Measurements from ENCODE around the gene SNIP1. TPM values are rescaled to one million over a fixed set of nuclear protein-coding genes. Genes with fewer than 3 reads are reported as not detected.

SNIP1 gene
- total RNA-seq, 1 donor: 14.1 TPM

- H2AFZ ChIP-seq (ENCODE audit: low read length): no peak overlapping the region
- H3K36me3 ChIP-seq (ENCODE audit: insufficient read depth, low read length): peaks cover 19% of the 10 kb centered on the region
- peaks cover 10% of the 10 kb centered on the region for H3K4me1 ChIP-seq (ENCODE audit: insufficient read depth, low read length)
- H3K79me2 ChIP-seq (ENCODE audit: insufficient read depth, low read length): peaks cover 12% of the 10 kb centered on the region
- no peak overlapping the region for H3K4me2 ChIP-seq (ENCODE audit: insufficient read depth, low read length)
- no peak overlapping the region for H3K4me3 ChIP-seq (ENCODE audit: insufficient read depth, low read length)
- H4K20me1 ChIP-seq (ENCODE audit: insufficient read depth, low read length): peaks cover 11% of the 10 kb centered on the region
- TF ChIP-seq CTCF (IDR thresholded peaks at IDR 0.05; ENCODE audit: extremely low read depth, low read depth, low read length): no peak
- H3K27me3 ChIP-seq (ENCODE audit: insufficient read depth, low read length): no peaks in the 10 kb centered on the region
- H3K27ac ChIP-seq (ENCODE audit: low read depth, low read length): no peak overlapping the region
- DNase-seq (ENCODE audit: insufficient read length, low spot score, missing footprints): no peak
- H3K9me3 ChIP-seq (ENCODE audit: low read depth, low read length): no peaks in the 10 kb centered on the region
Measured at GRCh38 chr1:37495875-37496274, 58.2 kb downstream of the SNIP1 start.

- H3K4me2 ChIP-seq (ENCODE audit: insufficient read depth, low read length): no peak overlapping the region
- H3K79me2 ChIP-seq (ENCODE audit: insufficient read depth, low read length): peaks cover 7% of the 10 kb centered on the region
- TF ChIP-seq CTCF (IDR thresholded peaks at IDR 0.05; ENCODE audit: extremely low read depth, low read depth, low read length): no peak
- H4K20me1 ChIP-seq (ENCODE audit: insufficient read depth, low read length): no peaks in the 10 kb centered on the region
- H3K4me1 ChIP-seq (ENCODE audit: insufficient read depth, low read length): no peaks in the 10 kb centered on the region
- no peak overlapping the region for H2AFZ ChIP-seq (ENCODE audit: low read length)
- no peak overlapping the region for H3K27ac ChIP-seq (ENCODE audit: low read depth, low read length)
- no peak overlapping the region for H3K4me3 ChIP-seq (ENCODE audit: insufficient read depth, low read length)
- no peaks in the 10 kb centered on the region for H3K9me3 ChIP-seq (ENCODE audit: low read depth, low read length)
- H3K36me3 ChIP-seq (ENCODE audit: insufficient read depth, low read length): peaks cover 29% of the 10 kb centered on the region
- no peak for DNase-seq (ENCODE audit: insufficient read length, low spot score, missing footprints)
- H3K27me3 ChIP-seq (ENCODE audit: insufficient read depth, low read length): no peaks in the 10 kb centered on the region
Measured at GRCh38 chr1:37493336-37494098, 60.6 kb downstream of the SNIP1 start.

- no peak for TF ChIP-seq CTCF (IDR thresholded peaks at IDR 0.05; ENCODE audit: extremely low read depth, low read depth, low read length)
- no peak for DNase-seq (ENCODE audit: insufficient read length, low spot score, missing footprints)
Measured at GRCh38 chr1:37487619-37487984, 66.5 kb downstream of the SNIP1 start.

GRCh38 chr1:37486680-37487618 is 67.1 kb downstream of the SNIP1 start:
- no peak overlapping the region for H3K4me2 ChIP-seq (ENCODE audit: insufficient read depth, low read length)

More at GRCh38 chr1:37487619-37487984, 66.5 kb downstream of the SNIP1 start:
- no peaks in the 10 kb centered on the region for H3K9me3 ChIP-seq (ENCODE audit: low read depth, low read length)
- no peak overlapping the region for H2AFZ ChIP-seq (ENCODE audit: low read length)
- H3K4me3 ChIP-seq (ENCODE audit: insufficient read depth, low read length): no peak overlapping the region
- H3K4me2 ChIP-seq (ENCODE audit: insufficient read depth, low read length): no peak overlapping the region
- H3K27me3 ChIP-seq (ENCODE audit: insufficient read depth, low read length): no peaks in the 10 kb centered on the region
- H3K79me2 ChIP-seq (ENCODE audit: insufficient read depth, low read length): no peaks in the 10 kb centered on the region
- peaks cover 28% of the 10 kb centered on the region for H3K4me1 ChIP-seq (ENCODE audit: insufficient read depth, low read length)
- H3K27ac ChIP-seq (ENCODE audit: low read depth, low read length): no peak overlapping the region
- H3K36me3 ChIP-seq (ENCODE audit: insufficient read depth, low read length): peaks cover 47% of the 10 kb centered on the region
- peaks cover 3% of the 10 kb centered on the region for H4K20me1 ChIP-seq (ENCODE audit: insufficient read depth, low read length)

More at GRCh38 chr1:37486680-37487618, 67.1 kb downstream of the SNIP1 start:
- peaks cover 6% of the 10 kb centered on the region for H3K79me2 ChIP-seq (ENCODE audit: insufficient read depth, low read length)
- H3K27me3 ChIP-seq (ENCODE audit: insufficient read depth, low read length): no peaks in the 10 kb centered on the region
- TF ChIP-seq CTCF (IDR thresholded peaks at IDR 0.05; ENCODE audit: extremely low read depth, low read depth, low read length): peak; percentile 96
- H3K36me3 ChIP-seq (ENCODE audit: insufficient read depth, low read length): peaks cover 53% of the 10 kb centered on the region
- DNase-seq (ENCODE audit: insufficient read length, low spot score, missing footprints): peak; percentile 95
- H3K4me1 ChIP-seq (ENCODE audit: insufficient read depth, low read length): peaks cover 28% of the 10 kb centered on the region
- no peak overlapping the region for H2AFZ ChIP-seq (ENCODE audit: low read length)
- H3K9me3 ChIP-seq (ENCODE audit: low read depth, low read length): no peaks in the 10 kb centered on the region
- H3K4me3 ChIP-seq (ENCODE audit: insufficient read depth, low read length): no peak overlapping the region
- peaks cover 3% of the 10 kb centered on the region for H4K20me1 ChIP-seq (ENCODE audit: insufficient read depth, low read length)
- peak overlapping the region; percentile 57 for H3K27ac ChIP-seq (ENCODE audit: low read depth, low read length)
